GM18907 (cell line): ENCODE data around the gene KLK1.

Experiments
- ATAC-seq: cut with Tn5 transposase; IDR thresholded peaks from one replicate; pipeline ENCODE4 v1.9.1; 2021; ENCODE audit warnings: mild to moderate bottlenecking, moderate library complexity; ENCODE audit not compliant: unreplicated experiment

The KLK1 gene

GRCh38 chr19:50823389-50824042 is at the start of gene KLK1:
Gene KLK1, minus strand, starts transcription at chr19:50823787. Its CDS starts 39 bp downstream, at chr19:50823748.
- ATAC-seq: no peak

- ATAC-seq: no peak
Measured at GRCh38 chr19:50873056-50873455, 49.5 kb upstream of the KLK1 start, which contains the start of gene KLK2. Gene KLK2, plus strand, starts transcription at chr19:50873439. Its CDS starts 35 bp downstream, at chr19:50873474.

GRCh38 chr19:50870417-50871089 is 47.0 kb upstream of the KLK1 start:
- ATAC-seq: no peak

- ATAC-seq: no peak
Measured at GRCh38 chr19:50869479-50869878, 45.9 kb upstream of the KLK1 start.

- ATAC-seq: no peak
Measured at GRCh38 chr19:50861496-50862286, 38.1 kb upstream of the KLK1 start.

- no peak for ATAC-seq
Measured at GRCh38 chr19:50861010-50861409, 37.4 kb upstream of the KLK1 start.

- ATAC-seq: no peak
Measured at GRCh38 chr19:50859849-50860248, 36.3 kb upstream of the KLK1 start.

- no peak for ATAC-seq
Measured at GRCh38 chr19:50858886-50859285, 35.3 kb upstream of the KLK1 start.

- no peak for ATAC-seq
Measured at GRCh38 chr19:50857366-50857765, 33.8 kb upstream of the KLK1 start.

GRCh38 chr19:50854636-50855410 is 31.2 kb upstream of the KLK1 start, which contains the start of gene KLK3:
Gene KLK3, plus strand, starts transcription at chr19:50854915. Its CDS starts 41 bp downstream, at chr19:50854956.
- ATAC-seq: no peak

GRCh38 chr19:50851620-50852019 is 28.0 kb upstream of the KLK1 start:
- ATAC-seq: no peak

- ATAC-seq: no peak
Measured at GRCh38 chr19:50850738-50851137, 27.2 kb upstream of the KLK1 start.

- ATAC-seq: no peak
Measured at GRCh38 chr19:50844296-50844935, 20.8 kb upstream of the KLK1 start.

GRCh38 chr19:50843701-50844221 is 20.2 kb upstream of the KLK1 start:
- ATAC-seq: no peak

- no peak for ATAC-seq
Measured at GRCh38 chr19:50843205-50843604, 19.6 kb upstream of the KLK1 start.

GRCh38 chr19:50842130-50842529 is 18.5 kb upstream of the KLK1 start:
- no peak for ATAC-seq

GRCh38 chr19:50839712-50840655 is 16.4 kb upstream of the KLK1 start:
- no peak for ATAC-seq

GRCh38 chr19:50838239-50838638 is 14.7 kb upstream of the KLK1 start:
- ATAC-seq: no peak

GRCh38 chr19:50837300-50837699 is 13.7 kb upstream of the KLK1 start:
- ATAC-seq: no peak
